Upper lobe of left lung (tissue), 6 donors: ENCODE results near the gene GRIN2A. TPM values are rescaled to one million over a fixed set of nuclear protein-coding genes. Genes with fewer than 3 reads are reported as not detected.

Experiments used
- ATAC-seq, 2 donors: fragments of 200-7000 bp; cut with Tn5 transposase; one replicate each; pipeline ENCODE4 v1.9.1; 2022; ENCODE audit warnings: mild to moderate bottlenecking in 2 of 2, moderate library complexity in 2 of 2; ENCODE audit not compliant: low FRiP score in 2 of 2
- DNase-seq, 2 donors: peaks; one replicate each; pipeline ENCODE4 v3.0.0-alpha.2; 2019 to 2020
- H3K27ac ChIP-seq, 4 donors: fragments of 200-600 bp; sonication (generic); one replicate each; pipeline ENCODE4 v1.5.1; 2016 to 2019
- H3K27me3 ChIP-seq, 4 donors: fragments of 200-600 bp; sonication (generic); one replicate each; pipeline ENCODE4 v1.5.1; 2017 to 2019
- H3K36me3 ChIP-seq, 4 donors: fragments of 200-600 bp; sonication (generic); one replicate each; pipeline ENCODE4 v1.5.1; 2016 to 2019
- H3K4me1 ChIP-seq, 4 donors: fragments of 200-600 bp; sonication (generic); one replicate each; pipeline ENCODE4 v1.5.1; 2018 to 2019
- H3K4me3 ChIP-seq, 4 donors: fragments of 200-600 bp; sonication (generic); one replicate each; pipeline ENCODE4 v1.5.1; 2017 to 2019; ENCODE audit warnings: mild to moderate bottlenecking in 2 of 4, moderate library complexity in 1 of 4
- H3K9me3 ChIP-seq, 4 donors: fragments of 200-600 bp; sonication (generic); one replicate each; pipeline ENCODE4 v1.5.1; 2018 to 2019
- EP300 ChIP-seq, 4 donors: sonication (generic); formaldehyde crosslinking; IDR thresholded peaks; one replicate each; pipeline ENCODE4 v1.5.1; 2017; ENCODE audit warnings: antibody characterized with exemption in 4 of 4, control low read depth in 2 of 4
- POLR2A ChIP-seq, 4 donors: fragments of 450-650 bp; IDR thresholded peaks; one replicate each; pipeline ENCODE4 v1.5.1; 2016 to 2017; ENCODE audit warnings: antibody characterized with exemption in 4 of 4, mild to moderate bottlenecking in 2 of 4
- POLR2AphosphoS5 ChIP-seq, 2 donors: sonication (generic); formaldehyde crosslinking; IDR thresholded peaks; one replicate each; pipeline ENCODE4 v1.5.1; 2017; ENCODE audit warnings: antibody characterized with exemption in 2 of 2
- WGBS, 2 donors: methylation state at CpG; one replicate each; pipeline ENCODE4 v1.1.5; 2017 to 2018; 5-methylcytosine and 5-hydroxymethylcytosine counted together
- total RNA-seq, 6 donors: library from RNA; depleted of rRNA in 4 of 6; stranded (reverse); fragments of >200 nt in 4 of 6; gene quantifications; one replicate each; pipeline versions ENCODE4 v1.1.0 to v1.2.1, GENCODE V29; 2016 to 2021
- TF ChIP-seq, protein P1 (sequence below), 6 experiments: fragments of 450-650 bp in 4 of 6; fragments of 200-600 bp in 2 of 6; sonication (generic) in 2 of 6; IDR thresholded peaks; one replicate each; pipeline ENCODE4 v1.5.1; 2016 to 2019; ENCODE audit warnings: antibody characterized with exemption in 6 of 6
- donor health status: DM: no; HTN: no; CAD: no; lungs with moderate emphysema.
- donor health status: DM: no; HTN: yes; CAD: no; lungs with severe emphysema.

The GRIN2A gene
- total RNA-seq, 6 donors from 2014 or later, result 0.11 to 0.57 (median 0.30) TPM; not detected in 3

DNA sequence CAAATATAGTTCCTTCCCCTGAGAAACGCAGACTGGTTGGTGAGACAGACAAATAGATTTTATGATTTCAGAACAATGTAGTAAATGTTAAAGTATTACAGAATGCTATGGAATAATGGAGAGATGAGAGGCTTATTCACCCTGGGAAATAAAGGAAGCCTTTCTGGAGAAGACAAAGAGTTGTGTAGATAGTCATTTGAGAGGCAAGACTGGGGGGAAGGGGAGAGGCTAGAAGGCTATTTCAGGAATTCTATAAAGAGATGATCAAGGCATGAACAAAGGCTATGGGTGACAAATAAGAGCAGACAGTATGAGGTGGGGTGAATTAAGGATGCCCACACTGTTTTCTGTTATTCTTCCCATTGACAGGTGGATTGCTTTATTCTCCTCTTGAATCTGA is 211.4 kb downstream of the GRIN2A start:
- no peaks in the 10 kb centered on the region for H3K36me3 ChIP-seq
- TF ChIP-seq POLR2A (IDR thresholded peaks at IDR 0.05), result no peak
- no peak for TF ChIP-seq EP300 (IDR thresholded peaks at IDR 0.05)
- TF ChIP-seq POLR2AphosphoS5 (IDR thresholded peaks at IDR 0.05), result no peak
- TF ChIP-seq, protein P1, sequence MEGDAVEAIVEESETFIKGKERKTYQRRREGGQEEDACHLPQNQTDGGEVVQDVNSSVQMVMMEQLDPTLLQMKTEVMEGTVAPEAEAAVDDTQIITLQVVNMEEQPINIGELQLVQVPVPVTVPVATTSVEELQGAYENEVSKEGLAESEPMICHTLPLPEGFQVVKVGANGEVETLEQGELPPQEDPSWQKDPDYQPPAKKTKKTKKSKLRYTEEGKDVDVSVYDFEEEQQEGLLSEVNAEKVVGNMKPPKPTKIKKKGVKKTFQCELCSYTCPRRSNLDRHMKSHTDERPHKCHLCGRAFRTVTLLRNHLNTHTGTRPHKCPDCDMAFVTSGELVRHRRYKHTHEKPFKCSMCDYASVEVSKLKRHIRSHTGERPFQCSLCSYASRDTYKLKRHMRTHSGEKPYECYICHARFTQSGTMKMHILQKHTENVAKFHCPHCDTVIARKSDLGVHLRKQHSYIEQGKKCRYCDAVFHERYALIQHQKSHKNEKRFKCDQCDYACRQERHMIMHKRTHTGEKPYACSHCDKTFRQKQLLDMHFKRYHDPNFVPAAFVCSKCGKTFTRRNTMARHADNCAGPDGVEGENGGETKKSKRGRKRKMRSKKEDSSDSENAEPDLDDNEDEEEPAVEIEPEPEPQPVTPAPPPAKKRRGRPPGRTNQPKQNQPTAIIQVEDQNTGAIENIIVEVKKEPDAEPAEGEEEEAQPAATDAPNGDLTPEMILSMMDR (IDR thresholded peaks at IDR 0.05), result no peak
- H3K27ac ChIP-seq, result no peak overlapping the region
- H3K4me1 ChIP-seq, result no peaks in the 10 kb centered on the region
- DNase-seq, result no peak
- no peaks in the 10 kb centered on the region for H3K27me3 ChIP-seq
- H3K9me3 ChIP-seq, result no peaks in the 10 kb centered on the region
- 75 to 85% methylated on average over 1 of the region's 1 CpG for WGBS, 2 donors
- ATAC-seq, result no peak
- no peak overlapping the region for H3K4me3 ChIP-seq

DNA sequence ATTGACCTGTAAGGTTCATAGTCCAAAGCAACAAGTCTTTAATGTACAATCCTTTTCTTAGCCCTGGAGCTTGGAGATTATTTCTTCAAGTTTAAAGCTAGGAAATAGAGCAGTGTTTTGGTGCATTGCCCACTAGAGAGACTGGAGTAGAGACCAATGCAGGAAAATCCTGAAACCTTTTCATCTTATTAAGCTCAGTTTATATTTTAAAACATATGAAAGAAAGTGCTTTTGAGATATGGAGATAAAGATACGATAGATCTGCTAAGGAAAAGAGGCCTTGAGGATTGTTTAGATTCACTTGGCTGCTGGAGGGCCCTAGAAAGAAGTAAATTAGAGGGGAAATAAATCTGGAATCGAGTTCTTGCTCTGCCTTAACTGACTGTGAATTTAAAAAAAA is 212.0 kb downstream of the GRIN2A start:
- Histone ChIP-seq H3K36me3 (no peaks in the 10 kb centered on the region), H3K4me1 (no peaks in the 10 kb centered on the region), H3K4me3 (no peak overlapping the region), H3K27ac (no peak overlapping the region), H3K9me3 (no peaks in the 10 kb centered on the region), H3K27me3 (no peaks in the 10 kb centered on the region)
- ATAC-seq, result no peak
- TF ChIP-seq POLR2A (IDR thresholded peaks at IDR 0.05) (no peak), POLR2AphosphoS5 (IDR thresholded peaks at IDR 0.05) (no peak), EP300 (IDR thresholded peaks at IDR 0.05) (no peak)
- TF ChIP-seq, protein P1 (IDR thresholded peaks at IDR 0.05), result no peak
- DNase-seq, result no peak
- 34 to 42% methylated on average over 2 of the region's 2 CpGs for WGBS, 2 donors

DNA sequence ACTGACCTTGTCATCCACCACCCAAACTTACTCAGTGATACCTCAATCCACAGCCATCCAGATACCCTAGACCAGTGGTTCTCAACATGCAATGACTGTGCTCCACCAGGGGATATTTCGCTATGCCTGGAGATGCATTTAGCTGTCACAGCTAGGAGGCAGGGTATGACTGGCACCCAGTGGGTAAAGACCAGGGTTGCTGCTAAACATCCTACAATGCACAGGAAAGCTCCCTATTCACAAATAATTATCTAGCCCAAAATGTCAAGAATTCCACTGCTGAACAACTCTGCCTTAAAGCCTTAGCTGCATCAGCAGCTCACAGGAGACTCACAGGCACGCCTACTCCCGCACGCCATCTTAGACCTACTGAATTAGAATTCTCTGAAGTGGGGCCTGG is 212.6 kb downstream of the GRIN2A start:
- Histone ChIP-seq H3K4me1 (no peaks in the 10 kb centered on the region), H3K27me3 (no peaks in the 10 kb centered on the region), H3K27ac (no peak overlapping the region), H3K9me3 (no peaks in the 10 kb centered on the region), H3K36me3 (no peaks in the 10 kb centered on the region), H3K4me3 (no peak overlapping the region)
- ATAC-seq, result no peak
- WGBS, 2 donors, result 89 to 94% methylated on average over 4 of the region's 4 CpGs
- no peak for TF ChIP-seq EP300 (IDR thresholded peaks at IDR 0.05)
- TF ChIP-seq, protein P1 (IDR thresholded peaks at IDR 0.05), result no peak
- no peak for TF ChIP-seq POLR2AphosphoS5 (IDR thresholded peaks at IDR 0.05)
- no peak for TF ChIP-seq POLR2A (IDR thresholded peaks at IDR 0.05)
- DNase-seq, result no peak

DNA sequence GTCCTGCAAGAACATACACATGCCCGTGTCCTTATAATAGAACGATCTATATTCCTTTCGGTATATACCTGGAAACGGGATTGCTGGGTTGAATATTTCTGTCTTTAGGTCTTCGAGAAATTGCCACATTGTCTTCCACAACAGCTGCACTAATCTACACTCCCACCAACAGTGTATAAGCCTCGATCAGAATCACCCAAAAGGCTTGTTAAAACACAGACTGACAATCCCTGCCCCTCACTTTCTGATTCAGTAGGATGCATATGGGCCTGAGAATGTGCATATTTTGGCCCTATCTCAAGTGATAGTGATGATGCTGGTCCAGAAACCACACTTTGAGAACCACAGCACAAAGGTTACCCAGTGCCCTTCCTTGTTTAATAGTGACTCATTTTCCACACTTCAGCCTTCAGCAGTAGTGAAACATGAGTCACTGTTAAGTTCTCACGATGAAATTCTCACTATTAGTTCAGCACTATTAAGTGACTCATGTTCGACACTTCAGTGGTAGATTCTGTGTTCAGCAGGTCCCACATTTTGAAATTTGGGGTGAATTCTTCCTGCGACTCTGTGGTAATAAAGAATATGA is 215.6 kb downstream of the GRIN2A start:
- DNase-seq (no peak), ATAC-seq (no peak)
- TF ChIP-seq POLR2A (IDR thresholded peaks at IDR 0.05) (no peak), POLR2AphosphoS5 (IDR thresholded peaks at IDR 0.05) (no peak), EP300 (IDR thresholded peaks at IDR 0.05) (no peak)
- TF ChIP-seq, protein P1 (IDR thresholded peaks at IDR 0.05), result no peak
- WGBS, 2 donors, result 85 to 93% methylated on average over 9 of the region's 9 CpGs
- Histone ChIP-seq H3K27ac (no peak overlapping the region), H3K36me3 (no peaks in the 10 kb centered on the region), H3K27me3 (no peaks in the 10 kb centered on the region), H3K9me3 (no peaks in the 10 kb centered on the region), H3K4me1 (no peaks in the 10 kb centered on the region), H3K4me3 (no peak overlapping the region)

DNA sequence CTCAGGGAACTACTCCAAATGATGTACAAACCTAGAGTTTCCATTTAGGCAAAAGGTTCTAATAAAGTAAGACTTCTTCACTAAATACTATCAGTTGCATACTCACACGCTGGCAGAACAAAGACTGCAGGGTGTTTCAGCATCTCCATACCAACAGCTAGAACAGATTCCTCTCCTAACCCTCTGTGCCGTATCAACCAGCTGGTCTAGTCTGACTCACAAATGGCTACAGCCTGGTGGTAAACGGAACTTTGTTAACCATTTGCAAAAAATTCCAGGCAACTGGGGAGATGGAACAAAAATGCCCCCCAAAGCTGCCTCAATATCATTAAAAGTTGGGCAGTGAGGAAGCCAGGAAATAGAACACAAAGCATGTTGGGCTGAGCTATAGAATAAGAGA is 217.1 kb downstream of the GRIN2A start:
- 74 to 76% methylated on average over 3 of the region's 3 CpGs for WGBS, 2 donors
- no peak for ATAC-seq
- DNase-seq, result no peak
- H3K9me3 ChIP-seq, result no peaks in the 10 kb centered on the region
- TF ChIP-seq EP300 (IDR thresholded peaks at IDR 0.05) (no peak), POLR2AphosphoS5 (IDR thresholded peaks at IDR 0.05) (no peak), POLR2A (IDR thresholded peaks at IDR 0.05) (no peak)
- TF ChIP-seq, protein P1 (IDR thresholded peaks at IDR 0.05), result no peak
- H3K4me1 ChIP-seq, result no peaks in the 10 kb centered on the region
- H3K36me3 ChIP-seq, result no peaks in the 10 kb centered on the region
- no peak overlapping the region for H3K4me3 ChIP-seq
- no peak overlapping the region for H3K27ac ChIP-seq
- H3K27me3 ChIP-seq, result no peaks in the 10 kb centered on the region
